WI38 (cell line): ENCODE data around the gene ARHGAP26.

ENCODE experiments used
- H3K4me3 ChIP-seq: 2 replicates; pipeline ENCODE4 v1.5.1; 2011; ENCODE audit warnings: low read depth, mild to moderate bottlenecking, control low read depth, low read length
- CTCF ChIP-seq: IDR thresholded peaks from 2 replicates; pipeline ENCODE4 v1.5.1; 2012; ENCODE audit warnings: low read depth, mild to moderate bottlenecking, control low read depth, low read length

Gene ARHGAP26

DNA sequence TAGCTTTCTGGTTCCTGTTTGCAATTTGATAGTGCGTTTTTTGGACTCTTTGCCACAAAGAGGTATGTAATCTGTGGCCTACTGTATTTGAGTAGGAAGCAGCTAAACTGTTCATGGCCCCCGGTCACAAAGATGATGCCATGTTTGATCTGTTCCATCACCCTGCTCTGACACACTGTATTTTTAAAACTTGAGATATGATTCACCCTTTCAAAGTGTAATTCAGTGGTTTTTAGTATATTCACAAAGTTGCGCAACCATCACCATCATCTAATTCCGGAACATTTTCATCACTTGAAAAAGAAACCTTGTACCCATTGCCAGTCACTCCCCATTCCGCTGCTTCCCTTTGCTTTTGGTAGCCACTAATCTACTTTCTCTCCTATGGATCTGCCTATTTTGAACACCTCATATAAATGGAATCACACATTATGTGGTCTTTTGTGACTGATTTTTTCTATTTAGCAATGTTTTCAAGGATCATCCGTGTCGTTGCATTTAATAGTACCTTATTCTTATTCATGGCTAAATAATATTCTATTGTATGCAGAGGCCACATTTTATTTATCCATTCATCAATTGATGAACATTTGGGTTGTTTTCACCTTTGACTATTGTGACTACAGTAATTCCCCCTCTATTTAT, 491.7 kb downstream of the ARHGAP26 start:
- no peak for TF ChIP-seq CTCF
- H3K4me3 ChIP-seq: no peak overlapping the region

GRCh38 chr5:143262393-143263174, 492.4 kb downstream of the ARHGAP26 start:
- no peak overlapping the region for H3K4me3 ChIP-seq
- no peak for TF ChIP-seq CTCF

DNA sequence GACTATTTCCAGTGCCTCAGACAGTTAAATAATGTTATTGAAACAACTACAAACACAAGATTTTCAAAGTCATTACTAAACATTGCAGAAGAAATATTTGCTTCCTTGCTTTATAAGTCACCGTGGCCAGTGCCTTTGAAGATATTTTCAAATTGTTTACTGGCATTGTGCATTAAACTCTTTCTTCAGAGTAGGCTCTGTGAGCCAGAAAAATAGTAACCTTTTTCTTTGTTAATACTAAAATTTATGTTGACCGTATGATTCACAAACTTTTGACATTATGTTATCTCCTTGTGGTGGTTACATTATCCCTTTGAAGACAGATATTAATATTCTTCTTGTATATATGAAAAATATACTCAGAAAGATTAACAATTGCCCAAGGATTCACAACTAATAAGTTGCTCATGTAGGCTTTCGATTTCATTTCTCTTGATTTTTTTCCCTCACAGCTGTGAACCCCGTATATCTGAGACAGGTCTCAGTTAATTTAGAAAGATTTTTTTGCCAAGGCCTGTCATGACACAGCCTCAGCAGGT, 493.2 kb downstream of the ARHGAP26 start:
- H3K4me3 ChIP-seq: no peak overlapping the region
- TF ChIP-seq CTCF: no peak

DNA sequence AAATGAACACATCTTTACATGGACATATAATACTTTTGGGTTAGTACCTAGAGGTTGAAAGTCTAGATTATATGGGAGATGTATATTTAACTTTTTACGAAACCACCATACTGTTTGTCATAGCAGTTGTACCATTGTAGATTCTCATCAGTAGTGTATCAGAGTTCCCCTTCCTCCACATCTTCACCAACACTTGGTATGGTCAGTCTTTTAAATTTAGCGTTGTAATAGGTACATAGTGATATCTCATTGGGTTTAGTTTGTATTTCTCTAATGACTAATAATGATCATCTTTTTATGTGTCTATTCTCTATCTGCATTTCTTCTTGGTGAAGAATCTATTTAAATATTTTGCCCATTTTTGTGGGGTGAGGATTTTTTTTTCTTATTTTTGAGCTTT, 495.8 kb downstream of the ARHGAP26 start:
- no peak for TF ChIP-seq CTCF
- no peak overlapping the region for H3K4me3 ChIP-seq

GRCh38 chr5:143267186-143267585, 497.0 kb downstream of the ARHGAP26 start:
- TF ChIP-seq CTCF: no peak

DNA sequence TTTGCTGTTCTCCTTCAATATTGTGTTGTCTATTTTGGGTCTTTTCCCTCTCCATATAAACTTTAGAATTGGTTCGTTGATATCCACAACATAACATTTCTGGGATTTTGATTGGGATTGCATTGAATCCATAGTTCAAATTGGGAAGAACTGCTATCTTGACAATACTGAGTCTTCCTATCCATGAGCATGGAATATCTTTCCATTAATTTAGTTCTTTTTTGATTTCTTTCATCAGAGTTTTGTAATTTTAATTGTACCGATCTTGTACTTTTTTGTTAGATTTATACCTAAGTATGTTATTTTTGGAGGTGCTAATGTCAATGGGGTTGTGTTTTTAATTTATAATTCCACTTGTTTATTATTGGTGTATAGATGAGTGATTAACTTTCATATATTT, 498.2 kb downstream of the ARHGAP26 start:
- TF ChIP-seq CTCF: no peak
- H3K4me3 ChIP-seq: no peak overlapping the region

More at GRCh38 chr5:143267186-143267585, 497.0 kb downstream of the ARHGAP26 start:
- H3K4me3 ChIP-seq: no peak overlapping the region

- H3K4me3 ChIP-seq: no peak overlapping the region
- no peak for TF ChIP-seq CTCF
These were observed 501.3 kb downstream of the ARHGAP26 start for GRCh38 chr5:143271431-143271830.
